GM21825 (cell line): ENCODE results near the gene FBN1.

Experiments
- ATAC-seq: cut with Tn5 transposase; IDR thresholded peaks from one replicate; pipeline ENCODE4 v1.9.1; 2021; ENCODE audit warnings: mild to moderate bottlenecking, moderate library complexity; ENCODE audit not compliant: unreplicated experiment

The FBN1 gene

GRCh38 chr15:48409623-48410022, 235.9 kb downstream of the FBN1 start:
- no peak for ATAC-seq

GRCh38 chr15:48408327-48408726, 237.2 kb downstream of the FBN1 start:
- no peak for ATAC-seq

GRCh38 chr15:48407646-48408045, 237.9 kb downstream of the FBN1 start:
- ATAC-seq: no peak

GRCh38 chr15:48406911-48407310, 238.6 kb downstream of the FBN1 start:
- no peak for ATAC-seq

GRCh38 chr15:48406266-48406891, 239.1 kb downstream of the FBN1 start:
- ATAC-seq: no peak

- no peak for ATAC-seq
Observed at GRCh38 chr15:48402427-48403177, 242.9 kb downstream of the FBN1 start.

- ATAC-seq: no peak
Observed at GRCh38 chr15:48400086-48400485, 245.4 kb downstream of the FBN1 start.

- ATAC-seq: no peak
Observed at GRCh38 chr15:48397841-48398240, 247.7 kb downstream of the FBN1 start.

- ATAC-seq: no peak
Observed at GRCh38 chr15:48396020-48396419, 249.5 kb downstream of the FBN1 start.

- no peak for ATAC-seq
Observed at GRCh38 chr15:48395521-48396011, 249.9 kb downstream of the FBN1 start.

- ATAC-seq: no peak
Observed at GRCh38 chr15:48394970-48395369, 250.5 kb downstream of the FBN1 start.

GRCh38 chr15:48393645-48394506, 251.6 kb downstream of the FBN1 start:
- no peak for ATAC-seq

- no peak for ATAC-seq
Observed at GRCh38 chr15:48392356-48392755, 253.2 kb downstream of the FBN1 start.

- ATAC-seq: no peak
Observed at GRCh38 chr15:48391950-48392349, 253.6 kb downstream of the FBN1 start.

- no peak for ATAC-seq
Observed at GRCh38 chr15:48389691-48390143, 255.8 kb downstream of the FBN1 start.

GRCh38 chr15:48388910-48389309, 256.6 kb downstream of the FBN1 start:
- ATAC-seq: no peak

GRCh38 chr15:48388016-48388851, 257.3 kb downstream of the FBN1 start:
- ATAC-seq: no peak

GRCh38 chr15:48385031-48385830, 260.3 kb downstream of the FBN1 start:
- no peak for ATAC-seq

- no peak for ATAC-seq
Observed at GRCh38 chr15:48384616-48385015, 260.9 kb downstream of the FBN1 start.

GRCh38 chr15:48383031-48383430, 262.5 kb downstream of the FBN1 start:
- no peak for ATAC-seq
